Thyroid gland (tissue), 4 donors: ENCODE results near the gene SGCD.

Source experiments
- CTCF ChIP-seq, 6 experiments: fragments of 200-600 bp in 3 of 6; fragments of 450-650 bp in 3 of 6; sonication (generic) in 3 of 6; IDR thresholded peaks; one replicate each; pipeline ENCODE4 v1.5.1; 2016 to 2019; ENCODE audit warnings: antibody characterized with exemption in 6 of 6, mild to moderate bottlenecking in 2 of 6, inconsistent platforms in 1 of 6, moderate library complexity in 1 of 6
- POLR2A ChIP-seq, 2 donors: fragments of 450-650 bp; IDR thresholded peaks; one replicate each; pipeline ENCODE4 v1.6.1; 2017; ENCODE audit warnings: antibody characterized with exemption in 2 of 2, mild to moderate bottlenecking in 2 of 2, moderate library complexity in 1 of 2

GRCh38 chr5:156691572-156691971, 364.6 kb downstream of the SGCD start:
- TF ChIP-seq POLR2A (IDR thresholded peaks at IDR 0.05) = no peak
- TF ChIP-seq CTCF (IDR thresholded peaks at IDR 0.05) = no peak
